ENCODE results near the gene MRPL27. TPM values are rescaled to one million over a fixed set of nuclear protein-coding genes. Genes with fewer than 3 reads are reported as not detected.

Gene MRPL27
- total and polyA plus RNA-seq, 12 donors: 75.0 to 287 (median 96.6) TPM

- WGBS, 4 donors: 88 to 93% (median 89%) methylated on average over 11 of the region's 11 CpGs
- intact Hi-C loops (cut with DNase I): no loop called here
- Histone ChIP-seq H3K27ac (no peak overlapping the region), H3K27me3 (no peaks in the 10 kb centered on the region), H3K4me1 (replicated peaks in 1 of 2) (peaks cover 0 to 10% of the 10 kb centered on the region in 2 donors), H3K9me3 (replicated peaks in 1 of 3) (no peaks in the 10 kb centered on the region), H3K4me3 (no peak overlapping the region), H3K36me3 (replicated peaks in 1 of 2) (no peaks in the 10 kb centered on the region)
- peak in 1 of 7 donors; percentile 39 for DNase-seq
- TF ChIP-seq, protein P1, sequence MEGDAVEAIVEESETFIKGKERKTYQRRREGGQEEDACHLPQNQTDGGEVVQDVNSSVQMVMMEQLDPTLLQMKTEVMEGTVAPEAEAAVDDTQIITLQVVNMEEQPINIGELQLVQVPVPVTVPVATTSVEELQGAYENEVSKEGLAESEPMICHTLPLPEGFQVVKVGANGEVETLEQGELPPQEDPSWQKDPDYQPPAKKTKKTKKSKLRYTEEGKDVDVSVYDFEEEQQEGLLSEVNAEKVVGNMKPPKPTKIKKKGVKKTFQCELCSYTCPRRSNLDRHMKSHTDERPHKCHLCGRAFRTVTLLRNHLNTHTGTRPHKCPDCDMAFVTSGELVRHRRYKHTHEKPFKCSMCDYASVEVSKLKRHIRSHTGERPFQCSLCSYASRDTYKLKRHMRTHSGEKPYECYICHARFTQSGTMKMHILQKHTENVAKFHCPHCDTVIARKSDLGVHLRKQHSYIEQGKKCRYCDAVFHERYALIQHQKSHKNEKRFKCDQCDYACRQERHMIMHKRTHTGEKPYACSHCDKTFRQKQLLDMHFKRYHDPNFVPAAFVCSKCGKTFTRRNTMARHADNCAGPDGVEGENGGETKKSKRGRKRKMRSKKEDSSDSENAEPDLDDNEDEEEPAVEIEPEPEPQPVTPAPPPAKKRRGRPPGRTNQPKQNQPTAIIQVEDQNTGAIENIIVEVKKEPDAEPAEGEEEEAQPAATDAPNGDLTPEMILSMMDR (IDR thresholded peaks at IDR 0.05): no peak
- no peak for TF ChIP-seq POLR2A (IDR thresholded peaks at IDR 0.05)
Measured at GRCh38 chr17:50330151-50330775, 42.7 kb downstream of the MRPL27 start.

GRCh38 chr17:50329716-50330115 lies 43.3 kb downstream of the MRPL27 start:
- H3K9me3 ChIP-seq (replicated peaks in 1 of 3): no peaks in the 10 kb centered on the region
- 86 to 92% (median 90%) methylated on average over 3 of the region's 3 CpGs for WGBS, 4 donors
- intact Hi-C loops (cut with DNase I): no loop called here
- no peaks in the 10 kb centered on the region for H3K27me3 ChIP-seq
- no peak overlapping the region for H3K27ac ChIP-seq
- no peaks in the 10 kb centered on the region for H3K36me3 ChIP-seq (replicated peaks in 1 of 2)
- peaks cover 0 to 10% of the 10 kb centered on the region in 2 donors for H3K4me1 ChIP-seq (replicated peaks in 1 of 2)
- TF ChIP-seq, protein P1 (IDR thresholded peaks at IDR 0.05): no peak
- TF ChIP-seq POLR2A (IDR thresholded peaks at IDR 0.05): no peak
- no peak overlapping the region for H3K4me3 ChIP-seq
- no peak for DNase-seq

GRCh38 chr17:50328363-50329325 lies 44.3 kb downstream of the MRPL27 start:
- no peak overlapping the region for H3K27ac ChIP-seq

More at GRCh38 chr17:50328363-50329325, 44.3 kb downstream of the MRPL27 start:
- Histone ChIP-seq H3K27me3 (no peaks in the 10 kb centered on the region), H3K4me3 (no peak overlapping the region), H3K36me3 (replicated peaks in 1 of 2) (no peaks in the 10 kb centered on the region), H3K9me3 (replicated peaks in 1 of 3) (no peaks in the 10 kb centered on the region), H3K4me1 (replicated peaks in 1 of 2) (peaks cover 0 to 10% of the 10 kb centered on the region in 2 donors)
- TF ChIP-seq POLR2A (IDR thresholded peaks at IDR 0.05): no peak
- TF ChIP-seq, protein P1 (IDR thresholded peaks at IDR 0.05): no peak
- peak in 1 of 7 donors; percentile 40 for DNase-seq
- intact Hi-C loops (cut with DNase I): no loop called here
- WGBS, 4 donors: 80 to 86% (median 84%) methylated on average over 14 to 21 of the region's 21 CpGs

Measured in adrenal gland (tissue), 12 donors.